ENCODE results near the gene SLC22A9.

The SLC22A9 gene

GRCh38 chr11:63445720-63446119 lies 76.1 kb downstream of the SLC22A9 start:
- no peak for DNase-seq

- DNase-seq: no peak
Measured at GRCh38 chr11:63448646-63449045, 79.1 kb downstream of the SLC22A9 start.

GRCh38 chr11:63459586-63459985 lies 90.0 kb downstream of the SLC22A9 start:
- DNase-seq: no peak

Measured in stimulated activated naive CD4-positive, alpha-beta T cell (primary cell).